Gastroesophageal sphincter (tissue), 4 donors: Measurements from ENCODE around the gene ATP5F1D. TPM values are rescaled to one million over a fixed set of nuclear protein-coding genes. Genes with fewer than 3 reads are reported as not detected.

ENCODE experiments used
- ATAC-seq: fragments of 150-250 bp; one replicate; pipeline ENCODE4 v1.9.1; 2016; ENCODE audit warnings: mild to moderate bottlenecking, moderate library complexity
- H3K27ac ChIP-seq, 4 donors: fragments of 200-600 bp; sonication (generic) in 3 of 4; 1 replicate in 3 of 4; 2 replicates in 1 of 4; pipeline ENCODE4 v1.5.1; 2016 to 2019
- H3K27me3 ChIP-seq: fragments of 200-600 bp; sonication (generic); one replicate; pipeline ENCODE4 v1.5.1; 2019
- H3K36me3 ChIP-seq, 2 donors: fragments of 200-600 bp; sonication (generic); one replicate each; pipeline ENCODE4 v1.5.1; 2019; ENCODE audit warnings: control low read depth in 1 of 2
- H3K4me1 ChIP-seq, 3 donors: fragments of 200-600 bp; sonication (generic); 1 replicate in 2 of 3; 2 replicates in 1 of 3; pipeline ENCODE4 v1.5.1; 2016 to 2019; ENCODE audit warnings: control low read depth in 2 of 3
- H3K4me3 ChIP-seq, 2 donors: fragments of 200-600 bp; sonication (generic); one replicate each; pipeline ENCODE4 v1.5.1; 2019; ENCODE audit warnings: mild to moderate bottlenecking in 1 of 2, moderate library complexity in 1 of 2
- H3K9me3 ChIP-seq, 3 donors: fragments of 200-600 bp; sonication (generic); one replicate each; pipeline ENCODE4 v1.5.1; 2017 to 2019; ENCODE audit warnings: control low read depth in 2 of 3
- EP300 ChIP-seq: sonication (generic); formaldehyde crosslinking; IDR thresholded peaks from one replicate; pipeline ENCODE4 v1.6.1; 2017; ENCODE audit warnings: antibody characterized with exemption, mild to moderate bottlenecking
- POLR2A ChIP-seq, 2 donors: fragments of 450-650 bp; IDR thresholded peaks; one replicate each; pipeline ENCODE4 v1.6.1; 2017; ENCODE audit warnings: antibody characterized with exemption in 2 of 2, mild to moderate bottlenecking in 2 of 2, moderate library complexity in 1 of 2
- POLR2AphosphoS5 ChIP-seq: sonication (generic); formaldehyde crosslinking; IDR thresholded peaks from one replicate; pipeline ENCODE4 v1.6.1; 2017; ENCODE audit warnings: antibody characterized with exemption
- WGBS, 2 donors: methylation state at CpG; one replicate each; pipeline ENCODE4 v1.1.5; 2018; ENCODE audit warnings: low coverage in 1 of 2; 5-methylcytosine and 5-hydroxymethylcytosine counted together
- total RNA-seq, 4 donors: library from RNA; depleted of rRNA; stranded (reverse); fragments of >200 nt; gene quantifications; one replicate each; pipeline ENCODE4 v1.1.0, GENCODE V29; 2016
- TF ChIP-seq, protein P1 (sequence below), 4 experiments: fragments of 200-600 bp in 2 of 4; fragments of 450-650 bp in 2 of 4; sonication (generic) in 1 of 4; IDR thresholded peaks; one replicate each; pipeline ENCODE4 v1.5.1; 2017 to 2019; ENCODE audit warnings: antibody characterized with exemption in 4 of 4, mild to moderate bottlenecking in 2 of 4, moderate library complexity in 2 of 4

ATP5F1D gene
- total RNA-seq, 4 donors from 2014 or later = 62.3 to 116 (median 84.1) TPM

- H3K9me3 ChIP-seq = no peaks in the 10 kb centered on the region
- TF ChIP-seq, protein P1, sequence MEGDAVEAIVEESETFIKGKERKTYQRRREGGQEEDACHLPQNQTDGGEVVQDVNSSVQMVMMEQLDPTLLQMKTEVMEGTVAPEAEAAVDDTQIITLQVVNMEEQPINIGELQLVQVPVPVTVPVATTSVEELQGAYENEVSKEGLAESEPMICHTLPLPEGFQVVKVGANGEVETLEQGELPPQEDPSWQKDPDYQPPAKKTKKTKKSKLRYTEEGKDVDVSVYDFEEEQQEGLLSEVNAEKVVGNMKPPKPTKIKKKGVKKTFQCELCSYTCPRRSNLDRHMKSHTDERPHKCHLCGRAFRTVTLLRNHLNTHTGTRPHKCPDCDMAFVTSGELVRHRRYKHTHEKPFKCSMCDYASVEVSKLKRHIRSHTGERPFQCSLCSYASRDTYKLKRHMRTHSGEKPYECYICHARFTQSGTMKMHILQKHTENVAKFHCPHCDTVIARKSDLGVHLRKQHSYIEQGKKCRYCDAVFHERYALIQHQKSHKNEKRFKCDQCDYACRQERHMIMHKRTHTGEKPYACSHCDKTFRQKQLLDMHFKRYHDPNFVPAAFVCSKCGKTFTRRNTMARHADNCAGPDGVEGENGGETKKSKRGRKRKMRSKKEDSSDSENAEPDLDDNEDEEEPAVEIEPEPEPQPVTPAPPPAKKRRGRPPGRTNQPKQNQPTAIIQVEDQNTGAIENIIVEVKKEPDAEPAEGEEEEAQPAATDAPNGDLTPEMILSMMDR (IDR thresholded peaks at IDR 0.05) = no peak
- no peak for TF ChIP-seq EP300
- TF ChIP-seq POLR2A (IDR thresholded peaks at IDR 0.05) = peak in 1 of 2 donors; percentile 95
- TF ChIP-seq POLR2AphosphoS5 = no peak
Measured at GRCh38 chr19:1249990-1250436, 8.5 kb downstream of the ATP5F1D start.

GRCh38 chr19:1250437-1251260 is 9.1 kb downstream of the ATP5F1D start:
- H3K36me3 ChIP-seq = peaks cover 3 to 30% of the 10 kb centered on the region in 2 donors
- no peaks in the 10 kb centered on the region for H3K9me3 ChIP-seq
- TF ChIP-seq POLR2AphosphoS5 = no peak
- peak; percentile 12 to 27 for TF ChIP-seq POLR2A (IDR thresholded peaks at IDR 0.05)
- TF ChIP-seq, protein P1 (IDR thresholded peaks at IDR 0.05) = peak in 1 of 4 experiments; percentile 3
- no peak for TF ChIP-seq EP300
- peak overlapping the region; percentile 78 to 86 for H3K4me3 ChIP-seq
- no peaks in the 10 kb centered on the region for H3K27me3 ChIP-seq
- H3K4me1 ChIP-seq = peaks cover 0 to 75% (median 46%) of the 10 kb centered on the region in 3 donors
- ATAC-seq = no peak
- no CpG with 5 or more reads among the region's 90 CpGs for WGBS, 2 donors
- peak overlapping the region; percentile 70 to 100 (median 100) for H3K27ac ChIP-seq

More at GRCh38 chr19:1249990-1250436, 8.5 kb downstream of the ATP5F1D start:
- WGBS, 2 donors = no CpG with 5 or more reads among the region's 67 CpGs
- Histone ChIP-seq H3K36me3 (peaks cover under 1 to 23% of the 10 kb centered on the region in 2 donors), H3K27ac (peak overlapping the region; percentile 70 to 100 (median 100)), H3K27me3 (no peaks in the 10 kb centered on the region), H3K4me3 (peak overlapping the region; percentile 78 to 86), H3K4me1 (peaks cover under 1 to 75% (median 46%) of the 10 kb centered on the region in 3 donors)
- ATAC-seq = no peak

- no peaks in the 10 kb centered on the region for H3K9me3 ChIP-seq
- H3K4me3 ChIP-seq = peak overlapping the region; percentile 78 to 86
- TF ChIP-seq, protein P1 (IDR thresholded peaks at IDR 0.05) = no peak
- TF ChIP-seq EP300 (no peak), POLR2A (IDR thresholded peaks at IDR 0.05) (peak; percentile 9 to 26), POLR2AphosphoS5 (peak; percentile 53)
- peaks cover 0 to 75% (median 42%) of the 10 kb centered on the region in 3 donors for H3K4me1 ChIP-seq
- peak overlapping the region; percentile 70 to 100 (median 100) for H3K27ac ChIP-seq
- H3K36me3 ChIP-seq = peaks cover 3 to 39% of the 10 kb centered on the region in 2 donors
- 3% methylated on average over 4 of the region's 41 CpGs; no CpG with 5 or more reads in 1 of the 2 donors for WGBS, 2 donors
- ATAC-seq = no peak
- H3K27me3 ChIP-seq = no peaks in the 10 kb centered on the region
Measured at GRCh38 chr19:1251330-1252220, 10.0 kb downstream of the ATP5F1D start.

DNA sequence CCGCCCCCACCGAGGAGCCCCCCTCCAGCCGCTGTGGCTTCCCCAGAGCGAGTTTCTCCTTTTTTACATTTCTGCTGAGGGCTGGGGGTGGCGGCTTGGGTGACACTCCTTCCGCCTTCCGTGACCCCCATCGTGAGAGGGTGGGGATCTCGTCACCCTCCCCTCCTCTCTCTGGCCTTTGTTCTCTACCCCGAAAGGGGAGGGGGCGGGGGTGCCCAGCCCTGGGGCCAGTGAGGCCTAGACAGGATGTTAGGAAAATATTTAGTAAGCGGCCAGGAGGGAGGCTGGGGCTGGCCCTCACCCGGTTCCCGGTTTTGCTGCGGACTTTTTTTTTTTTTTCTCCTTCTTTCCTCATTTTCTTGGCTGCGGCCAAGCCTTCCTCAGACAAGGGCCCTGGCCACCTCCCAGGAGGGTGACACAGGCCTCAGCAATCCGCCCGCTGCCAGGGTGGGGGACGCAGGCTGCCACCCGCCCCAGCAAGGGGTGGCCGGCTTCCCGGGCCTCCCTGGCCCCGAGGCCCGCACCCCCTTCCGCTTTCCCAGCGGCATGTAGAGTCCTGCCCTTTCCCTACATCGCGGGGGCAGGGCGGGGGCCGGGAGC is 10.8 kb downstream of the ATP5F1D start:
- peak overlapping the region; percentile 70 to 100 (median 100) for H3K27ac ChIP-seq
- H3K27me3 ChIP-seq = no peaks in the 10 kb centered on the region
- ATAC-seq = peak; percentile 57
- TF ChIP-seq POLR2A (IDR thresholded peaks at IDR 0.05) = peak in 1 of 2 donors; percentile 31
- peak; percentile 31 for TF ChIP-seq EP300
- TF ChIP-seq, protein P1 (IDR thresholded peaks at IDR 0.05) = no peak
- peak; percentile 96 for TF ChIP-seq POLR2AphosphoS5
- peak overlapping the region; percentile 78 to 86 for H3K4me3 ChIP-seq
- H3K4me1 ChIP-seq = peaks cover 0 to 75% (median 41%) of the 10 kb centered on the region in 3 donors
- H3K9me3 ChIP-seq = no peaks in the 10 kb centered on the region
- H3K36me3 ChIP-seq = peaks cover 3 to 46% of the 10 kb centered on the region in 2 donors
- WGBS, 2 donors = 0% methylated on average over 9 of the region's 30 CpGs; no CpG with 5 or more reads in 1 of the 2 donors
